HG03571 (cell line): ENCODE results near the gene KLHL40.

ENCODE experiments used
- ATAC-seq: cut with Tn5 transposase; IDR thresholded peaks from one replicate; pipeline ENCODE4 v1.9.1; 2021; ENCODE audit not compliant: unreplicated experiment

KLHL40 gene

GRCh38 chr3:42702066-42702951, 17.0 kb downstream of the KLHL40 start, which contains the start of gene HHATL:
Gene HHATL (minus strand): TSS chr3:42702798. CDS start chr3:42700826, 1,972 bp downstream.
- no peak for ATAC-seq

DNA sequence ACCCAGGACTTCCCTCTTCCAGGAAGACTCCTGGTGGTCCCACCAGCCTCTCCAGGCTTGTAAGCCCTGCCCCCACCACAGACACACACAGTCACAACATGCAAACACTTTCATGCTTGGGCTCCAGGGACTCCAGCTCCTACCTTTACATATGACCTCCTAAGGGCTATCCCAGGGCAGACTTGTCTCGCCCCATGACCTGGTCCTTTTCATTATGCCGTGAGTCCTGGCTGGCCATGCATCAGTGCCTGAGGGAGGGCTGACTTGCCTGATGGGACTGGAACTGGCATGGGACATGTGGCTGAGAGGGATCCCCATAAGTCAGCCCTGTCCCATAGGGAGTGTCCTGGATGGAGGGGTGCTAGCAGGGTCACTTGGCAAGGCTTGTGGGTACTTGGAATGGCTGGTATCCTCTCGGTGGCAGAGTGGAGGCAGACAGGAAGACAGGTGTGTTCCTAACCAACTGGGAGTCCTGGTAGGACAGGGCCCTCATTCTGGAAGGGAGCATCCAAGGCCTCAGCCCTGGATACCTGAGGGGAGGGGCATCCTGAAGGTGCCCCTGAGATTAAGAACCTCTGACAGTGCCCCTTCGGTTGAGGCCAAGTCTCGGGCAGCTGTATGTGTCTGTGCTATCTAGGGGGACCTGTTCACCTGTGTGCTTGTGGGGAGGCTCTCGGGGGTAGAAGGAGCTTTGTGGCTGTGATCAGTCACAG, 17.8 kb downstream of the KLHL40 start:
- no peak for ATAC-seq

GRCh38 chr3:42703695-42704025, 18.3 kb downstream of the KLHL40 start:
- ATAC-seq: no peak

DNA sequence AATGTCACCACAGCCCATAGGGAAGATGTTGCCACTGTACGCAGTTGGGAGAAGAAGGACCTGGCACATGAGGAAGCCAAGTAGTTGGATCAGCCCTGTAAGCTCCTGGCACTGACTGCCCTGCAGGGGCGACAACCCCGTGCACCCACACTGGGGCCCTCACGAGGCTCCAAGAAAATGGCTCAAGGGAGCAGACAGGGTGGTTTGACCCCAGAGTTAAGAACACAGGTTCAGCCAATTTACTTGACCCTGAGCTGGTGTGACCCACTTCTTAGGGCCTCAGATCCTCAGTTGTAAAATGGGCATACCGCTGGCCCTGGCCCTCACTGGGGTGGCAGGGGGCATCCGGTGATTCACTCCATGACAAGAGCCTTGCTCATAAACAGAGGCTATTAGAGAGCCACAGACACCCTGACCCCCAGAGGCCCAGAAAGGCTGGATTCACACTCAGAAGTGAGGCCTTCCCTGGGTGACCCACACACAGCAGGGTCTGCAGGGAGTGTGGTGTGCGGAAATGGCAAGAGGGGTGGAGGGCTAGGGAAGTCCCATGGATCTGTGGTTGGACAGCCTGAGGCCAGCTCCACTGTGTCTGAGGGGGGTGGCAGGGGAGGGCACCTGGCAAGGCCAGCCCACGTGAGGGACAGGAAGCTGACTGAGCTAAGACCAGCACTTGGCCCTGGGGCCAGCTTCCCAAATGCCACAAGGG, 19.0 kb downstream of the KLHL40 start:
- no peak for ATAC-seq

DNA sequence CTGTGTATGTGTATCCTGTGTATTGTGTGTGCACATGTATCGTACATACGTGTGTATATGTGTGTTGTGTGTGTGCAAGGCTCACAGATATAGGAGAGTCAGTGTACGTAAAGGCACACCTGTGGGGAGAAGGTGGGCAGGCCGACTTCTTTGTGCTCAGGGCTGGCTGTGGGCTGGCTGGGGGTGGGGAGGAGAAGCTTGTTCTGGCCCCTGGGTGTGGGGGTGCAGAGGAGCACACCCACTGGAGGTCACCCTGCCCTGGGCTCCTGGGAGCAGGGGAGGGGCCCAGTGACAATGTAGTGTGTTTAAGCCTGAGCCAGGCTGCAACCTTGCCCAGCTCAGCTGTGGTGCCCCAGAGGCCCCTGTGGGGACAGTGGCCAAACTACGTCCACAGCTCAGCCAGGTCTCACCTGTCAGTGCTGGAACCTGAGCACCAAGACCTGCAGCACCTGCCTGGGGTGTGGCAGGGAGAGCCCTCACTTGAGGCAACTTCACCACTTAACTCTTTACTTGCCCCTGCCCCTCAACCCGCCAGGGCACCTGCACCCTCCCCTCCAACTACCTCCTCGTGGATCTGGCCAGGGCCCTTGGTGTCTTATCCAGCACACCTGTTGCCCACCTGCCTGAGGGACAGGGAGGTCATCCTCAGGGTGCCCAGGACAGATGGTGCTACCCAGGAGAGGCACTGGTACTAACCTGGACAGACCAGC, 19.9 kb downstream of the KLHL40 start:
- ATAC-seq: no peak

GRCh38 chr3:42705962-42706585, 20.7 kb downstream of the KLHL40 start:
- no peak for ATAC-seq

GRCh38 chr3:42706721-42707619, 21.6 kb downstream of the KLHL40 start:
- no peak for ATAC-seq

GRCh38 chr3:42707620-42708355, 22.5 kb downstream of the KLHL40 start:
- ATAC-seq: no peak

GRCh38 chr3:42708611-42709151, 23.3 kb downstream of the KLHL40 start:
- ATAC-seq: no peak

GRCh38 chr3:42709621-42710020, 24.3 kb downstream of the KLHL40 start:
- ATAC-seq: no peak

GRCh38 chr3:42710323-42711021, 25.1 kb downstream of the KLHL40 start:
- ATAC-seq: no peak

DNA sequence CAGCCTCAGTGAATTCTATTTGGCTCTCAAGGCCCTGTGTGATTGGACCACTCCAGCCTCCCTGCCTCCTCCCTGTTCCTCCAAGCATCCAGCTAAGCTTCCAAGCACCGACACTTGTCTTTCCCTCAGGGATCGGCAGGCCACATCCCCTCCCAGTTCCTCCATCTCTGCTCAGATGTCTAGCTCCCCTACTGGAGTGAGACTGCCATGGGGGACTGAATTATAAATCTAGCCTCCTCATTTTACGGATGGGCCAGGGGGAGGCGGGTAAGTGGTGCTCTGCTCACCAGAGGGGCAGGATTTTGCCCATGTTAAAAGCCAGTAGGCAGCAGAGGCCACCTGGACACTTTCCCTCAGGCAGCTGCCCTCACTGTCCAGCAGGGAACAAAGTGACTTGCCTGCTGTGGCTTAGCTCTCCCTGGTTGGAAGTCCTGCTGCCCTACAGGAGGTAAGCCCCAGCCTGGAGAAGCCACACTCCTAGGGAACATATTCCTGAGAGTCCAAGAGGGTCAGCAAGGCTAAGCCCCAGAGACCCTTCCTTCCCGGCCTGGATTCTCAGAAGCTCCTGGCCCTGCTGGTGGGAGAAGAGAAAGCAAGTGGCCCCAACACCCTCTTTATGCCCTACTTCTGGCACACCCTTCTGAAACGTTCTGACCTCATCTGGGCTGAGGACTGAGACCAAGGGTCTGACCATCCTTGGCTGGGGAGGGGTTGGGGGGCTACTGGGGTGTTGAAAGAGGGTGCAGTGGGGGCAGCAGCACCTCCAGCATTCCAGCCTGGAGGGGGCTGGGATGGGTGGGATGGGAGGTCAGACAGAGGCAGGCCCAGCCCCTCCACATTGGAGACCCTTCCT, 26.4 kb downstream of the KLHL40 start:
- no peak for ATAC-seq

GRCh38 chr3:42712344-42712648, 27.0 kb downstream of the KLHL40 start:
- no peak for ATAC-seq

GRCh38 chr3:42712688-42713372, 27.5 kb downstream of the KLHL40 start:
- no peak for ATAC-seq

GRCh38 chr3:42713747-42714146, 28.4 kb downstream of the KLHL40 start:
- ATAC-seq: no peak

DNA sequence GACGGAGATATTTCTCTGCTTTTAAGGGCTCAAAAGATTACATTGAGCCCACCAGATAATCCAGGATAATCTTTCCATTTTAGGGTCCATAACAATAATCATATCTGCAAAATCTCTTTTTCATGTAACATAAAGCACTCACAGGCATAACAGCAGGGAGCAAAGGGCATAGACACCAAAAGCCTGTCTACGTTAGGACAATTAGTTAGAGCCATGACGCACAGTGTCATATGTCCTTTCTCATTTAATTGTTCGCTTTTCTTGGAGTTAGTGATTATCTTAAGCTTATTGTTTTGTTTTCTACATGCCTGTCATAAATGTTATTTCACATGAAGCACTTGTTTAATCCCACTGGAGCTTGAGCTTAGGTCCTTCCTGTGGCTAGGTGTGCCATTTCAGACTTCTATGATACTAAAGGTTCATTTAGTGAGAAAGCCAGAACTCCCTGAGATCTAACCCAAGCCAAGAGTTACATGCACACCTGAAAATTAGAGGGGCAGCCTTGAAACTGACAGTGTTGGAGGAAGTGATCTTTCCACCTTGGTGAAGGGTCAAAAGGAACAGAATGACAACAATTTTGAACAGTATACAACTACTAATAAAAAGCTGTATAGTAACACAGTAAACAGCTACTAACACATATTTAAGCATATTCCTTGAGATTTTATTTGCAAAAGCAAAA, 29.0 kb downstream of the KLHL40 start:
- no peak for ATAC-seq
